GM23338 (cell line): ENCODE results near the gene SEMA5A.

ENCODE experiments used
- CREB1 ChIP-seq: fragments of 250-450 bp; sonication (Bioruptor Pico); IDR thresholded peaks from 2 replicates; pipeline ENCODE4 v1.5.0; 2020; ENCODE audit warnings: low read depth, mild to moderate bottlenecking, moderate library complexity
- EZH2 ChIP-seq: fragments of 200-600 bp; sonication (generic); IDR thresholded peaks from one replicate; pipeline ENCODE4 v1.8.0; 2017; ENCODE audit warnings: antibody characterized with exemption, mild to moderate bottlenecking, low read depth; ENCODE audit not compliant: unreplicated experiment
- EZH2phosphoT487 ChIP-seq: fragments of 200-600 bp; sonication (generic); IDR thresholded peaks from one replicate; pipeline ENCODE4 v1.8.1; 2018; ENCODE audit warnings: antibody characterized with exemption; ENCODE audit not compliant: unreplicated experiment
- JUNB ChIP-seq: IDR thresholded peaks from one replicate; pipeline ENCODE4 v1.6.1; 2016; ENCODE audit warnings: antibody characterized with exemption; ENCODE audit not compliant: unreplicated experiment
- NANOG ChIP-seq: IDR thresholded peaks from 2 replicates; pipeline ENCODE4 v1.6.1; 2016; ENCODE audit warnings: antibody characterized with exemption, borderline replicate concordance
- POLR2AphosphoS5 ChIP-seq: IDR thresholded peaks from 2 replicates; pipeline ENCODE4 v1.6.1; 2016; ENCODE audit warnings: antibody characterized with exemption, low read depth
- STAT1 ChIP-seq: IDR thresholded peaks from one replicate; pipeline ENCODE4 v1.6.1; 2016; ENCODE audit warnings: antibody characterized with exemption; ENCODE audit not compliant: unreplicated experiment
- TF ChIP-seq, protein P1 (sequence below), 2 experiments: fragments of 200-600 bp in 1 of 2; sonication (generic) in 1 of 2; conservative IDR thresholded peaks; 2 replicates each; pipeline versions ENCODE4 v1.5.1 to v1.6.1; 2016 to 2017; ENCODE audit warnings: antibody characterized with exemption in 2 of 2, low read depth in 2 of 2, mild to moderate bottlenecking in 2 of 2, moderate library complexity in 1 of 2
- TF ChIP-seq, protein P2 (sequence below): IDR thresholded peaks from one replicate; pipeline ENCODE4 v1.6.1; 2018; ENCODE audit warnings: antibody characterized with exemption; ENCODE audit not compliant: unreplicated experiment

DNA sequence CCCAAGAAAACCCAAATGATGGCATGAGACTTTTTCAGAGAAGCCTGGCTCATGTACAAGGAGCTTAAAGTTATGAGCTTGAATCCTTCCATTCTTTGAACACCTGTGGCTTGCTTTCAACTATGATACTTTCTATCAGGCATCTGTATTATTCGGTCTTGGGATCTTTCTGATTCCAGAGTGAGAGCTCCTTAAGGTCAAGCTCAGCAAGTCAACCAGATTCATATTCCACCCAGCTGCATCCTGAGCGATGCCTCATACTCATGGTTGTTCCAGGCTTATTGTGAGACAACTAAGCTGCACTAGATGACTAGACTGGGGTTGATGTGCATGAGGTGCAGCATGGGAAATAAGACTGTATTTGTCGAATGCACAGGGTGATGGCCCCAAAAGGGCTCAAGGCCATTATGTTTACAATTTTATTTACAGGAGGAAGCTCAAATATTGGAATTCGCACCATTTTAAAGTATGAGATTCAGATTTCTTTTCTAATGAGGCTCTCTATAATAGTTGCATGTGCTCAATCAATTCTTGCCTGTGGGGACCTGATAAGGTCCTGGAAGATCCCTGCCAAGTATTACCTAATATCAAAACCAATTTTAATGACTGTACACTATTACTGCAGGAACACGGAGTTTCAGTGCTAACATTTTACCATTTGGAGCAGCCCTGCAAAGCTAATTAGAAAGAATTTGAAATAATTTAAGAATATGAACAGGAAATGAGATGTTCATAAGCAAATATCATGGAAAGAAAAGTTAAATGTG is 453.8 kb downstream of the SEMA5A start:
- TF ChIP-seq POLR2AphosphoS5 (no peak), EZH2 (no peak), CREB1 (CRISPR knock-in tag) (no peak), EZH2phosphoT487 (no peak), STAT1 (no peak), NANOG (no peak), JUNB (no peak)
- TF ChIP-seq, protein P1, sequence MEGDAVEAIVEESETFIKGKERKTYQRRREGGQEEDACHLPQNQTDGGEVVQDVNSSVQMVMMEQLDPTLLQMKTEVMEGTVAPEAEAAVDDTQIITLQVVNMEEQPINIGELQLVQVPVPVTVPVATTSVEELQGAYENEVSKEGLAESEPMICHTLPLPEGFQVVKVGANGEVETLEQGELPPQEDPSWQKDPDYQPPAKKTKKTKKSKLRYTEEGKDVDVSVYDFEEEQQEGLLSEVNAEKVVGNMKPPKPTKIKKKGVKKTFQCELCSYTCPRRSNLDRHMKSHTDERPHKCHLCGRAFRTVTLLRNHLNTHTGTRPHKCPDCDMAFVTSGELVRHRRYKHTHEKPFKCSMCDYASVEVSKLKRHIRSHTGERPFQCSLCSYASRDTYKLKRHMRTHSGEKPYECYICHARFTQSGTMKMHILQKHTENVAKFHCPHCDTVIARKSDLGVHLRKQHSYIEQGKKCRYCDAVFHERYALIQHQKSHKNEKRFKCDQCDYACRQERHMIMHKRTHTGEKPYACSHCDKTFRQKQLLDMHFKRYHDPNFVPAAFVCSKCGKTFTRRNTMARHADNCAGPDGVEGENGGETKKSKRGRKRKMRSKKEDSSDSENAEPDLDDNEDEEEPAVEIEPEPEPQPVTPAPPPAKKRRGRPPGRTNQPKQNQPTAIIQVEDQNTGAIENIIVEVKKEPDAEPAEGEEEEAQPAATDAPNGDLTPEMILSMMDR (conservative IDR thresholded peaks at IDR 0.05; ENCODE audit: low read depth in 2 of 2), result no peak
- TF ChIP-seq, protein P2, sequence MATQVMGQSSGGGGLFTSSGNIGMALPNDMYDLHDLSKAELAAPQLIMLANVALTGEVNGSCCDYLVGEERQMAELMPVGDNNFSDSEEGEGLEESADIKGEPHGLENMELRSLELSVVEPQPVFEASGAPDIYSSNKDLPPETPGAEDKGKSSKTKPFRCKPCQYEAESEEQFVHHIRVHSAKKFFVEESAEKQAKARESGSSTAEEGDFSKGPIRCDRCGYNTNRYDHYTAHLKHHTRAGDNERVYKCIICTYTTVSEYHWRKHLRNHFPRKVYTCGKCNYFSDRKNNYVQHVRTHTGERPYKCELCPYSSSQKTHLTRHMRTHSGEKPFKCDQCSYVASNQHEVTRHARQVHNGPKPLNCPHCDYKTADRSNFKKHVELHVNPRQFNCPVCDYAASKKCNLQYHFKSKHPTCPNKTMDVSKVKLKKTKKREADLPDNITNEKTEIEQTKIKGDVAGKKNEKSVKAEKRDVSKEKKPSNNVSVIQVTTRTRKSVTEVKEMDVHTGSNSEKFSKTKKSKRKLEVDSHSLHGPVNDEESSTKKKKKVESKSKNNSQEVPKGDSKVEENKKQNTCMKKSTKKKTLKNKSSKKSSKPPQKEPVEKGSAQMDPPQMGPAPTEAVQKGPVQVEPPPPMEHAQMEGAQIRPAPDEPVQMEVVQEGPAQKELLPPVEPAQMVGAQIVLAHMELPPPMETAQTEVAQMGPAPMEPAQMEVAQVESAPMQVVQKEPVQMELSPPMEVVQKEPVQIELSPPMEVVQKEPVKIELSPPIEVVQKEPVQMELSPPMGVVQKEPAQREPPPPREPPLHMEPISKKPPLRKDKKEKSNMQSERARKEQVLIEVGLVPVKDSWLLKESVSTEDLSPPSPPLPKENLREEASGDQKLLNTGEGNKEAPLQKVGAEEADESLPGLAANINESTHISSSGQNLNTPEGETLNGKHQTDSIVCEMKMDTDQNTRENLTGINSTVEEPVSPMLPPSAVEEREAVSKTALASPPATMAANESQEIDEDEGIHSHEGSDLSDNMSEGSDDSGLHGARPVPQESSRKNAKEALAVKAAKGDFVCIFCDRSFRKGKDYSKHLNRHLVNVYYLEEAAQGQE, result no peak
